Heart right ventricle (tissue), 16 donors: ENCODE measurements around the gene ABHD3. TPM values are rescaled to one million over a fixed set of nuclear protein-coding genes. Genes with fewer than 3 reads are reported as not detected.
A peak's percentile ranks its signal among the peaks of the same experiment; 100 is the strongest.
"Not testable (repeated sequence)": the region's sequence is repeated elsewhere in the genome, so short reads cannot be mapped to it uniquely, and the experiment has no call there.

Experiments used
- ATAC-seq, 8 donors: fragments of 200-7000 bp; cut with Tn5 transposase; one replicate each; pipeline ENCODE4 v1.9.1; 2020; ENCODE audit warnings: mild to moderate bottlenecking in 8 of 8, moderate library complexity in 8 of 8, moderate number of reproducible peaks in 1 of 8
- DNase-seq, 2 donors: peaks; one replicate each; pipeline ENCODE4 v3.0.0-alpha.2; 2020
- H3K27ac ChIP-seq, 10 donors: fragments of 200-600 bp; sonication (generic) in 2 of 10; one replicate each; pipeline versions ENCODE4 v1.5.0 to v1.8.0; 2020 to 2022; ENCODE audit warnings: mild to moderate bottlenecking in 3 of 10
- H3K27me3 ChIP-seq, 7 donors: fragments of 200-600 bp; one replicate each; pipeline ENCODE4 v1.8.0; 2021 to 2022; ENCODE audit warnings: mild to moderate bottlenecking in 2 of 7
- H3K36me3 ChIP-seq, 9 donors: fragments of 200-600 bp; sonication (generic) in 1 of 9; one replicate each; pipeline versions ENCODE4 v1.5.0 to v1.8.0; 2020 to 2022; ENCODE audit warnings: mild to moderate bottlenecking in 2 of 9
- H3K4me1 ChIP-seq, 9 donors: fragments of 200-600 bp; sonication (generic) in 1 of 9; one replicate each; pipeline versions ENCODE4 v1.5.0 to v1.8.0; 2020 to 2022; ENCODE audit warnings: mild to moderate bottlenecking in 4 of 9
- H3K4me3 ChIP-seq, 10 donors: fragments of 200-600 bp; sonication (generic) in 2 of 10; one replicate each; pipeline versions ENCODE4 v1.5.0 to v1.8.0; 2020 to 2022; ENCODE audit warnings: mild to moderate bottlenecking in 7 of 10, moderate library complexity in 2 of 10
- H3K9me3 ChIP-seq, 11 donors: fragments of 200-600 bp in 10 of 11; sonication (generic) in 2 of 11; one replicate each; pipeline versions ENCODE4 v1.5.0 to v1.8.0; 2013 to 2022; ENCODE audit warnings: mild to moderate bottlenecking in 2 of 11, control low read depth in 1 of 11, moderate library complexity in 1 of 11
- WGBS, 2 donors: extraction: QIAGEN DNeasy Blood & Tissue Kit; methylation state at CpG; one replicate each; pipeline ENCODE4 v1.1.7; 2013; ENCODE audit warnings: inconsistent platforms in 1 of 2; 5-methylcytosine and 5-hydroxymethylcytosine counted together
- intact Hi-C, 10 donors: fragments of 100-400 bp; cut with DNase I; formaldehyde crosslinking; loops; one replicate each; pipeline versions ENCODE4 v1.11.1 to v1.14.2; 2022
- polyA plus RNA-seq, 2 donors: library from polyadenylated mRNA; stranded (reverse); fragments of 200-250 nt; gene quantifications; one replicate each; pipeline ENCODE4 v1.2.3, GENCODE V29; 2013
- total RNA-seq, 10 donors: library from RNA; stranded (reverse); fragmentation: NEBNext Ultra II Directional in 3 of 10; extraction: Animal tissue kit (Norgen Biotek cat#: 25700) in 3 of 10; gene quantifications; one replicate each; pipeline versions ENCODE4 v1.2.1 to v1.2.4, GENCODE V29; 2021 to 2023
- TF ChIP-seq, protein P1 (sequence below), 9 donors: fragments of 200-600 bp; sonication (generic) in 2 of 9; IDR thresholded peaks; one replicate each; pipeline versions ENCODE4 v1.5.0 to v1.8.0; 2021 to 2022; ENCODE audit warnings: antibody characterized with exemption in 9 of 9, mild to moderate bottlenecking in 5 of 9, moderate library complexity in 1 of 9
- donor health status: Arrhythmogenic right ventricular cardiomyopathy.
- donor health status: ischemic (EF 13 %, LVEDD 7.1; RV severe dilation, severe dysfunction).
- donor health status: healthy with polysubstance abuse.
- donor health status: DM: no; HTN: yes; CAD: no.
- donor health status: DM: no; HTN: no; CAD: no.
- donor health status: ischemic (EF 25% LVEDD 6.9; RV normal size, moderate dysfunction).
- donor health status: ischemic (EF 25% LVEDD 5.7; RV mildly dilated, moderate dysfunction).
- donor health status: healthy.
- donor health status: DM: yes; HTN: yes; CAD: no.
- donor health status: Ischemic cardiomyopathy.
- donor health status: ischemic (EF 35%, LVEDD 5.7; RV mildly dilated, moderate dysfunction).
- donor health status: nonischemic (EF 11% LVEDD 7.7; RV severe dilation, severe dysfunction).
- donor health status: DM: yes; HTN: yes; CAD: no.
- donor health status: PGD.
- donor health status: ischemic (EF 29% LVEDD 5.4; RV normal size, mild dysfunction).
- donor health status: nonischemic (EF 23%, LVEDD 6.1; RV moderate dilation, normal function).

Gene ABHD3
- total and polyA plus RNA-seq, 12 donors, result 2.2 to 28.2 (median 4.2) TPM

DNA sequence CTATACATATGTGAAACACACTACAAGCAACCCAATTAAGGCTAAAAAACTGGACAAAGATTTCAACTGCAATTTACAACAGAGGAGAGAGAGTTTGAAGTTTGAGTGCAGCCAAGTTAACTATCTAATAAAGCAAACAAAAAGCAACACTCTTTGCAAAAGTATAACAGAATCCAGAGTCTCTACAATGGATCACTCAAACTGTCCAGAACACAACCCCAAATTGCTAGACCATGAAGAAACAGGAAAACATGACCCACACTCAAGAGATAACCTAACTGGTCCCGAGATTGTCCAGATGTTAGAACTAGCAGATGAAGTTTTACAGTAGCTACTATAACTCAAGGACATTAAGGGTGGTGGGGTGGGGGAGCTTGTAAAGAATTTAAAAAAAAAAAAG, 14.8 kb downstream of the ABHD3 start:
- 97 to 100% methylated on average over 1 of the region's 1 CpG for WGBS, 2 donors
- TF ChIP-seq, protein P1, sequence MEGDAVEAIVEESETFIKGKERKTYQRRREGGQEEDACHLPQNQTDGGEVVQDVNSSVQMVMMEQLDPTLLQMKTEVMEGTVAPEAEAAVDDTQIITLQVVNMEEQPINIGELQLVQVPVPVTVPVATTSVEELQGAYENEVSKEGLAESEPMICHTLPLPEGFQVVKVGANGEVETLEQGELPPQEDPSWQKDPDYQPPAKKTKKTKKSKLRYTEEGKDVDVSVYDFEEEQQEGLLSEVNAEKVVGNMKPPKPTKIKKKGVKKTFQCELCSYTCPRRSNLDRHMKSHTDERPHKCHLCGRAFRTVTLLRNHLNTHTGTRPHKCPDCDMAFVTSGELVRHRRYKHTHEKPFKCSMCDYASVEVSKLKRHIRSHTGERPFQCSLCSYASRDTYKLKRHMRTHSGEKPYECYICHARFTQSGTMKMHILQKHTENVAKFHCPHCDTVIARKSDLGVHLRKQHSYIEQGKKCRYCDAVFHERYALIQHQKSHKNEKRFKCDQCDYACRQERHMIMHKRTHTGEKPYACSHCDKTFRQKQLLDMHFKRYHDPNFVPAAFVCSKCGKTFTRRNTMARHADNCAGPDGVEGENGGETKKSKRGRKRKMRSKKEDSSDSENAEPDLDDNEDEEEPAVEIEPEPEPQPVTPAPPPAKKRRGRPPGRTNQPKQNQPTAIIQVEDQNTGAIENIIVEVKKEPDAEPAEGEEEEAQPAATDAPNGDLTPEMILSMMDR (IDR thresholded peaks at IDR 0.05), result no peak

DNA sequence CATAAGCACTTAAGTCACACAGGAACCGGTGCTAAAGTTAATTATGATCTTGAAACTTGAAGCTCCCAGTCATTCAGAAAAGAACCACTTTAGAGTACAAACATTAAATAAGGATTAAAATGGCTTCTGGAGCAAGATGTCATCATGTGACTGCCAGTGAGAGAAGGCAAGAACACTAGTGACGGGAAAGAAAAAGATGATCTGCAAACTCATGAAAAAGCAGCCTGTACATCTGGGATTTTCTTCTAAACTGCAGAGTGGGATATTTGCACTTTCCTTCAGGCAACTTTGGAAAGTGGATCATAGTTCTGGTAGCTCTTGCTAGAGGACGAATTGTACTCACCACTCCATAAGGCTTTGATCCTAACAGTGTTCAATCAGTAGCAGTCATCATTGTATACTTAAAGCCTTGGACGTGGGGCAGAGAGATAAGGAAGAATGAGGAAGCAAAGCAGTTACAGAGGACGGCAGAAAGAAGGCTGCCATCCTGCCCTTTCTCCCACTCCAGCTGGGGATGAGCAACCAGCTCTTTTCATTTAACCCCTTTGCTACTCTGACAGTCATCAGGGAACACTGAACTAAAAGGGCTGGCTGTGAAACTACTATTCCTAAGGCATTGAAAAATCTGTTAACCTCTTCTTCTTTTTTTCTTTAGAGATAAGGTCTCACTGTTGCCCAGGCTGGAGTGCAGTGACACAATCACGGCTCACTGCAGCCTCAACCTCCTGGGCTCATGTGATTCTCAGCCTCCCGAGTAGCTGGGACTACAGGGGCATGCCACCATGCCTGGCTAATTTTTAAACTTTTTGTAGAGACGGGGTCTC, 18.1 kb downstream of the ABHD3 start:
- no peak for DNase-seq
- peak overlapping the region in 4 of 10 donors; percentile 21 to 69 (median 39) for H3K27ac ChIP-seq
- 63 to 64% methylated on average over 8 of the region's 8 CpGs for WGBS, 2 donors
- intact Hi-C loops, result loop anchor here in 1 of 10 donors (10.0 kb wide), 1 partner anchor 58 kb away; the partner anchor contains the start of gene MIB1
- peaks cover 0 to 21% (median 4%) of the 10 kb centered on the region in 9 donors for H3K36me3 ChIP-seq
- peak in 1 of 8 donors; percentile 50 for ATAC-seq
- H3K4me1 ChIP-seq, result peaks cover 0 to 22% (median 8%) of the 10 kb centered on the region in 9 donors
- no peaks in the 10 kb centered on the region for H3K27me3 ChIP-seq
- TF ChIP-seq, protein P1 (IDR thresholded peaks at IDR 0.05), result no peak
- no peak overlapping the region for H3K4me3 ChIP-seq
- peaks cover 0 to 25% (median 10%) of the 10 kb centered on the region in 11 donors for H3K9me3 ChIP-seq

More for the DNA sequence above, 14.8 kb downstream of the ABHD3 start:
- Histone ChIP-seq H3K27me3 (no peaks in the 10 kb centered on the region), H3K27ac (no peak overlapping the region), H3K9me3 (peaks cover 0 to 29% (median 10%) of the 10 kb centered on the region in 11 donors), H3K4me1 (peaks cover 0 to 10% (median 0%) of the 10 kb centered on the region in 9 donors), H3K4me3 (no peak overlapping the region), H3K36me3 (peaks cover 0 to 42% (median 4%) of the 10 kb centered on the region in 9 donors)
- DNase-seq (no peak), ATAC-seq (no peak)
- intact Hi-C loops, result loop anchor here in 1 of 10 donors (10.0 kb wide), 1 partner anchor 55 kb away; the partner anchor contains the start of gene MIB1

DNA sequence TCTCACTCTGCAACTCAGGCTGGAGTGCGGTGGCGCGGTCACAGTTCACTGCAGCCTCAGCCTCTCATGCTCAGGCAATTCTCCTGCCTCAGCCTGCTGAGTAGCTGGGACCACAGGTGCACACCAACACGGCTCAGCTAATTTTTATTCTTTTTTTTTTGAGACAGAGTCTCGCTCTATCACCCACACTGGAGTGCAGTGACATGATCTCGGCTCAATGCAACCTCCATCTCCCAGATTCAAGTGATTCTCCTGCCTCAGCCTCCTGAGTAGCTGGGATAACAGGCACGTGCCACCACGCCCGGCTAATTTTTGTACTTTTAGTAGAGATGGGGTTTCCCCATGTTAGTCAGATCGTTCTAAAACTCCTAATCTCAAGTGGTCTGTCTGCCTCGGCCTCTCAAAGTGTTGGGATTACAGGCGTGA, 19.0 kb downstream of the ABHD3 start:
- intact Hi-C loops, result loop anchor here in 1 of 10 donors (10.0 kb wide), 1 partner anchor 59 kb away; the partner anchor contains the start of gene MIB1
- ATAC-seq, result not testable (repeated sequence)
- H3K36me3 ChIP-seq, result peaks cover 0 to 12% (median 2%) of the 10 kb centered on the region in 9 donors

DNA sequence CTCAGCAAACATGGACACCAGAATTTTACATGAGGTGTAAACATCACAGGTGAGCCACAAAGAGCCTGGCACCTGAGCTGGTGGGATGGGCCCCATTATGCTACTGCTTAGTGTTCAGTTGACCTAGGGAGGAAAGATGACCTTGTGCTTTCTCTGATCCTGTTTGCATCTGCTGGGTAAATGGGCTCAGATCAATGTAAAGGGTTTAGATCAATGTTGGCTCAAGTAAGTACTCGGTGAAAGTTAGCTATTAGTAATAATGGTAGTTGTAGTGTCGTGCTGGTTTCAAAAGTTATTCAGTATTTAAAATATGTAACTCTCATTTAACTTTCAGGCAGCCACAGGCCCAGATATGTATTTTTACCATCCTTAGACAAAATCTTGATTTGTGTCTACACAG, 19.8 kb downstream of the ABHD3 start:
- no peak overlapping the region for H3K27ac ChIP-seq
- no peaks in the 10 kb centered on the region for H3K27me3 ChIP-seq
- peaks cover 0 to 23% (median 8%) of the 10 kb centered on the region in 9 donors for H3K4me1 ChIP-seq
- no peak for DNase-seq
- H3K4me3 ChIP-seq, result no peak overlapping the region
- TF ChIP-seq, protein P1 (IDR thresholded peaks at IDR 0.05), result no peak
- H3K9me3 ChIP-seq, result peaks cover 0 to 8% (median under 1%) of the 10 kb centered on the region in 11 donors
- intact Hi-C loops, result loop anchor here in 1 of 10 donors (10.0 kb wide), 1 partner anchor 60 kb away; the partner anchor contains the start of gene MIB1
- peaks cover 0 to 7% (median 0%) of the 10 kb centered on the region in 9 donors for H3K36me3 ChIP-seq
- ATAC-seq, result no peak
- WGBS, 2 donors, result 90 to 95% methylated on average over 2 of the region's 2 CpGs

More for the DNA sequence above, 19.0 kb downstream of the ABHD3 start:
- Histone ChIP-seq H3K27ac (peak overlapping the region in 1 of 10 donors; percentile 69), H3K4me1 (peaks cover 0 to 22% (median 8%) of the 10 kb centered on the region in 9 donors), H3K9me3 (peaks cover 0 to 16% (median 9%) of the 10 kb centered on the region in 11 donors)
- 94 to 96% methylated on average over 12 of the region's 12 CpGs for WGBS, 2 donors
- not testable (repeated sequence) for DNase-seq, H3K27me3 ChIP-seq, H3K4me3 ChIP-seq
